PFSK-1 (cell line): ENCODE data around the gene AGBL5.

Source experiments
- FOXP2 ChIP-seq: optimal IDR thresholded peaks from 2 replicates; pipeline ENCODE3; 2011; ENCODE audit warnings: borderline replicate concordance, control low read depth, inconsistent platforms; ENCODE audit not compliant: insufficient read depth; ENCODE audit errors: extremely low read length, extremely low read depth
- POLR2AphosphoS5 ChIP-seq: IDR thresholded peaks from 2 replicates; pipeline ENCODE4 v1.6.1; 2012; ENCODE audit warnings: low read depth, mild to moderate bottlenecking, control low read depth, low read length, moderate library complexity
- REST ChIP-seq, 2 experiments: IDR thresholded peaks; 2 replicates each; pipeline versions ENCODE4 v1.6.1 to v1.8.0; 2011 to 2012; ENCODE audit warnings: low read depth in 2 of 2, low read length in 2 of 2, control low read depth in 1 of 2, inconsistent platforms in 1 of 2, mild to moderate bottlenecking in 1 of 2, moderate library complexity in 1 of 2; ENCODE audit not compliant: insufficient read depth in 1 of 2
- SIN3A ChIP-seq: IDR thresholded peaks from 2 replicates; pipeline ENCODE4 v1.6.1; 2012; ENCODE audit warnings: mild to moderate bottlenecking, low read length, moderate library complexity, borderline replicate concordance; ENCODE audit not compliant: insufficient read depth
- TAF1 ChIP-seq: IDR thresholded peaks from 2 replicates; pipeline ENCODE4 v1.6.1; 2012; ENCODE audit warnings: low read length, control low read depth, borderline replicate concordance; ENCODE audit not compliant: insufficient read depth

Gene AGBL5

DNA sequence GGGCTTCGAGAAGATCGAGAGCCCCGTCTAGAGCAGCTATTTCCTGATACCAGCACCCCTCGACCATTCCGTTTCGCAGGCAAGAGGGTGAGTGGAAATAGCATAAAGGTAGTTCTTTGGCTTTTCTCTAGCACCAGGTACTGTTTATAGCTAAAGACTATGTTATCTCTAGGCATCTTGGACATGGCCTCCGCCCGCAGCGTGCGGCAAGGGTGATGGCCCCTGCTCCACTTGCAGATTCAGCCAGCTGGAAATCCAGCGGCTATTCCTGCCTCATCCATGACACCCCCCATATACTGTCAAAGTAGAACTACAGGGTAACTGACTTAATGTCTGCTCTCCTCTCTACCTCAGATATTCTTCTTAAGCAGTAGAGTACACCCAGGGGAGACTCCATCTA is 3.3 kb downstream of the AGBL5 start:
- TF ChIP-seq SIN3A (no peak), TAF1 (no peak), FOXP2 (no peak), POLR2AphosphoS5 (no peak), REST (IDR thresholded peaks at IDR 0.05; ENCODE audit: insufficient read depth in 1 of 2, low read depth in 2 of 2, low read length in 2 of 2) (no peak)

DNA sequence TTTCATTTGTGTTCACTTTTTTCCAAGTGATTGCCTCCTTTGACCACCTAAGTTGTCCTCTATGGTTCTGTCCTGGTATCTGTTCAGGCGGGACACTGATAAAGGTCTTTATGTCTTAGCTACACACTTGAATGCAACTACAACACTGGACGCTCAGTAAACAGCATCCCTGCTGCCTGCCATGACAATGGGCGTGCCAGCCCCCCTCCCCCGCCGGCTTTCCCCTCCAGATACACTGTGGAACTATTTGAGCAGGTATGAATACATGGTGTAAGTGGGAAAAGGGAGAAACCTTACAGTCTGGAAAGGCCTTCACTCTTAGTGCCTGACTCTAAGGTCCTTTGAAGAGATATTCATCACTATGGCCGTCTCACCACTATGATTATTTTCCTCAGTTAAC is 5.7 kb downstream of the AGBL5 start:
- no peak for TF ChIP-seq REST (IDR thresholded peaks at IDR 0.05; ENCODE audit: insufficient read depth in 1 of 2, low read depth in 2 of 2, low read length in 2 of 2)
- TF ChIP-seq SIN3A, result no peak
- no peak for TF ChIP-seq FOXP2
- TF ChIP-seq POLR2AphosphoS5, result no peak
- no peak for TF ChIP-seq TAF1

DNA sequence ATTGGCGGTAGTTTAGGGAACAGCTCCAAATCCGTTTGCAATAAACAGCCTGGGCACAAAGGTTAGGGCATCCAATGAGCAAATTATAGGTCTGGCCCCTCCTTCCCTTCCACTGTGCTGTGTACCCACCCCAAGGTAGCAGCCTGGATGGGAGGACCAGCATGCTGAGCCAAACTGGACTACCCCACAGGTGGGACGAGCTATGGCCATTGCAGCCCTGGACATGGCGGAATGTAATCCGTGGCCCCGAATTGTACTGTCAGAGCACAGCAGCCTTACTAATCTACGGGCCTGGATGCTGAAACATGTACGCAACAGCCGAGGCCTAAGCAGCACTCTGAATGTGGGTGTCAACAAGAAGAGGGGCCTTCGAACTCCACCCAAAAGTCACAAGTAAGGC is 6.7 kb downstream of the AGBL5 start:
- no peak for TF ChIP-seq REST (IDR thresholded peaks at IDR 0.05; ENCODE audit: insufficient read depth in 1 of 2, low read depth in 2 of 2, low read length in 2 of 2)

GRCh38 chr2:27059141-27059820 is 7.8 kb downstream of the AGBL5 start:
- TF ChIP-seq POLR2AphosphoS5, result no peak
- no peak for TF ChIP-seq FOXP2
- no peak for TF ChIP-seq SIN3A
- TF ChIP-seq TAF1, result no peak
- TF ChIP-seq REST (IDR thresholded peaks at IDR 0.05; ENCODE audit: insufficient read depth in 1 of 2, low read depth in 2 of 2, low read length in 2 of 2), result no peak

DNA sequence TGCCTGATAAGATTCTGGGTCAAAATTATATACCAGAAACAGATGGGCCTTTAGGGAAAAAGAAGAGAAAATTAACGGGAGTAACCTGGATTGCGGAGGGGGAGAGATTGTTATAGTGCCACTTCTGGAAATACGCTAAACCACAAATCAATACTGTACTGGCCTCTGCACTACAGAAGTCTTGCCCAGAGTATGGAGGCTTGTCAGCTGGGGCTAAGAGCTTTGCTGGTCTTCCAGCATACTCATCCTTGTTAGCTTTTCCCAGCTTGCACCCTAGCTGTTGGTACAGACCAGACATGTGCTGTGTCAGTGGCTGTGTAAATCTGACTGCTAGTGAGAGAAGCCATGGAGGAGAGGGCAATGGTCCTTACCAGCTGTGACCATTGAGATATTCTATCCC is 8.9 kb downstream of the AGBL5 start:
- TF ChIP-seq POLR2AphosphoS5 (no peak), SIN3A (no peak), TAF1 (no peak), FOXP2 (no peak), REST (IDR thresholded peaks at IDR 0.05; ENCODE audit: insufficient read depth in 1 of 2, low read depth in 2 of 2, low read length in 2 of 2) (no peak)
